SU-DHL-6 (cell line): ENCODE data around the gene PDE7B.

Source experiments
- H2AFZ ChIP-seq: fragments of 200-600 bp; sonication (generic); 2 replicates; pipeline ENCODE4 v1.6.1; 2014; ENCODE audit warnings: low read depth, mild to moderate bottlenecking, moderate library complexity, mixed read lengths, antibody characterized with exemption, low read length; ENCODE audit not compliant: severe bottlenecking
- H3F3A ChIP-seq: fragments of 200-600 bp; shearing (Covaris generic); 2 replicates; pipeline ENCODE4 v1.6.0; 2016; ENCODE audit warnings: antibody characterized with exemption, mild to moderate bottlenecking; ENCODE audit not compliant: insufficient read depth
- H3K27ac ChIP-seq: fragments of 200-600 bp; sonication (generic); 2 replicates; pipeline ENCODE4 v1.5.1; 2016; ENCODE audit warnings: low read depth, mild to moderate bottlenecking, low read length, moderate library complexity, mixed read lengths
- H3K27me3 ChIP-seq: fragments of 200-600 bp; sonication (generic), shearing (Covaris generic); 2 replicates; pipeline ENCODE4 v1.6.0; 2014; ENCODE audit warnings: mild to moderate bottlenecking, low read length
- H3K36me3 ChIP-seq: fragments of 200-600 bp; sonication (generic); 2 replicates; pipeline ENCODE4 v1.6.1; 2014; ENCODE audit warnings: mild to moderate bottlenecking, low read length, mixed read lengths
- H3K4me2 ChIP-seq: fragments of 300-600, 200-600 bp; shearing (Covaris generic), sonication (generic); 2 replicates; pipeline ENCODE4 v1.6.0; 2014; ENCODE audit warnings: low read length, low read depth, mild to moderate bottlenecking; ENCODE audit not compliant: poor library complexity, severe bottlenecking
- H3K4me3 ChIP-seq: fragments of 200-600 bp; sonication (generic); 2 replicates; pipeline ENCODE4 v1.5.1; 2014; ENCODE audit warnings: antibody characterized with exemption, low read length, mild to moderate bottlenecking, mixed read lengths; ENCODE audit not compliant: insufficient read depth, poor library complexity, severe bottlenecking
- H3K79me2 ChIP-seq: fragments of 200-600 bp; sonication (generic); 2 replicates; pipeline ENCODE4 v1.6.1; 2014; ENCODE audit warnings: mild to moderate bottlenecking, low read length, moderate library complexity; ENCODE audit not compliant: insufficient read depth
- H3K9ac ChIP-seq: fragments of 200-600 bp; sonication (generic); 2 replicates; pipeline ENCODE4 v1.7.0; 2014; ENCODE audit warnings: mild to moderate bottlenecking, low read length
- H3K9me2 ChIP-seq: fragments of 200-600 bp; sonication (generic); replicated peaks from 2 replicates; pipeline ENCODE4 v1.6.1; 2014; ENCODE audit warnings: low read length; ENCODE audit not compliant: insufficient read depth
- H3K9me3 ChIP-seq: fragments of 200-600 bp; sonication (generic); 2 replicates; pipeline ENCODE4 v1.6.1; 2014; ENCODE audit warnings: low read length, mixed read lengths; ENCODE audit not compliant: insufficient read depth
- H4K20me1 ChIP-seq: fragments of 200-600 bp; sonication (generic); 2 replicates; pipeline ENCODE4 v1.6.1; 2014; ENCODE audit warnings: low read depth, mild to moderate bottlenecking, antibody characterized with exemption, low read length, moderate library complexity, mixed read lengths
- CTCF ChIP-seq: fragments of 200-600 bp; sonication (generic); IDR thresholded peaks from one replicate; pipeline ENCODE4 v1.5.1; 2017; ENCODE audit warnings: antibody characterized with exemption, mild to moderate bottlenecking, low read length, moderate library complexity; ENCODE audit not compliant: insufficient read depth, poor library complexity, severe bottlenecking
- EZH2phosphoT487 ChIP-seq: fragments of 200-600 bp; sonication (generic), shearing (Covaris generic); conservative IDR thresholded peaks from 2 replicates; pipeline ENCODE4 v1.6.1; 2018; ENCODE audit warnings: mild to moderate bottlenecking, antibody characterized with exemption, low read length, moderate library complexity, mixed read lengths

PDE7B gene

GRCh38 chr6:136022224-136022874 is 170.8 kb downstream of the PDE7B start:
- no peaks in the 10 kb centered on the region for H3F3A ChIP-seq
- no peak overlapping the region for H3K4me2 ChIP-seq
- no peaks in the 10 kb centered on the region for H3K9me3 ChIP-seq
- no peak overlapping the region for H3K9ac ChIP-seq
- no peaks in the 10 kb centered on the region for H4K20me1 ChIP-seq
- TF ChIP-seq CTCF: no peak
- TF ChIP-seq EZH2phosphoT487: no peak
- H3K27ac ChIP-seq: no peak overlapping the region
- no peaks in the 10 kb centered on the region for H3K36me3 ChIP-seq
- no peak overlapping the region for H2AFZ ChIP-seq
- no peak overlapping the region for H3K4me3 ChIP-seq
- no peaks in the 10 kb centered on the region for H3K79me2 ChIP-seq
- no peaks in the 10 kb centered on the region for H3K9me2 ChIP-seq
- no peaks in the 10 kb centered on the region for H3K27me3 ChIP-seq

- H3K4me2 ChIP-seq: no peak overlapping the region
- no peaks in the 10 kb centered on the region for H4K20me1 ChIP-seq
- no peak overlapping the region for H3K4me3 ChIP-seq
- H3K27ac ChIP-seq: no peak overlapping the region
- H3K9me3 ChIP-seq: no peaks in the 10 kb centered on the region
- no peaks in the 10 kb centered on the region for H3K79me2 ChIP-seq
- H3K27me3 ChIP-seq: no peaks in the 10 kb centered on the region
- no peak overlapping the region for H2AFZ ChIP-seq
- H3F3A ChIP-seq: no peaks in the 10 kb centered on the region
- no peak for TF ChIP-seq CTCF
- TF ChIP-seq EZH2phosphoT487: no peak
- no peak overlapping the region for H3K9ac ChIP-seq
- no peaks in the 10 kb centered on the region for H3K36me3 ChIP-seq
- no peaks in the 10 kb centered on the region for H3K9me2 ChIP-seq
Measured at GRCh38 chr6:136024711-136025110, 173.2 kb downstream of the PDE7B start.

- H2AFZ ChIP-seq: no peak overlapping the region
- TF ChIP-seq EZH2phosphoT487 (no peak), CTCF (no peak)
Measured at GRCh38 chr6:136025736-136026135, 174.2 kb downstream of the PDE7B start.

More at GRCh38 chr6:136025736-136026135, 174.2 kb downstream of the PDE7B start:
- H4K20me1 ChIP-seq: no peaks in the 10 kb centered on the region
- H3K9ac ChIP-seq: no peak overlapping the region
- no peaks in the 10 kb centered on the region for H3K27me3 ChIP-seq
- no peak overlapping the region for H3K4me2 ChIP-seq
- H3K79me2 ChIP-seq: no peaks in the 10 kb centered on the region
- H3K36me3 ChIP-seq: no peaks in the 10 kb centered on the region
- no peaks in the 10 kb centered on the region for H3K9me3 ChIP-seq
- H3K27ac ChIP-seq: no peak overlapping the region
- H3F3A ChIP-seq: no peaks in the 10 kb centered on the region
- no peaks in the 10 kb centered on the region for H3K9me2 ChIP-seq
- H3K4me3 ChIP-seq: no peak overlapping the region
